T-cell (primary cell): ENCODE results near the gene TSPO. TPM values are rescaled to one million over a fixed set of nuclear protein-coding genes. Genes with fewer than 3 reads are reported as not detected.

ENCODE experiments used
- ATAC-seq, 4 experiments: fragments of 200-7000 bp in 3 of 4; fragments of 150-1000 bp in 1 of 4; cut with Tn5 transposase; replicated peaks in 1 of 4; 1 replicate in 3 of 4; 2 replicates in 1 of 4; pipeline ENCODE4 v1.10.0; 2021; ENCODE audit warnings: moderate library complexity in 3 of 4, mild to moderate bottlenecking in 2 of 4, moderate number of reproducible peaks in 1 of 4
- CTCF ChIA-PET, 2 donors: fragments of 300-600 bp; sonication (Branson Sonifier 250); formaldehyde crosslinking; loops; one replicate each; lab custom pipeline; 2022; ENCODE audit warnings: antibody characterized with exemption in 2 of 2; lab: Charles Lee
- POLR2A ChIA-PET, 2 donors: fragments of 300-600 bp; sonication (Branson Sonifier 250); formaldehyde crosslinking; loops; one replicate each; lab custom pipeline; 2022; ENCODE audit warnings: antibody characterized with exemption in 2 of 2; lab: Charles Lee
- DNase-seq, 35 experiments: peaks; one replicate each; pipeline versions ENCODE4 v3.0.0 to v3.0.0-alpha.2; 2013 to 2023
- H3K27ac ChIP-seq: one replicate; pipeline ENCODE4 v1.5.1; 2013; ENCODE audit warnings: low read length
- H3K27me3 ChIP-seq, 2 experiments: replicated peaks in 1 of 2; 1 replicate in 1 of 2; 2 replicates in 1 of 2; pipeline versions ENCODE4 v1.6.1 to v1.7.0; 2013; ENCODE audit warnings: low read length in 1 of 2, mixed read lengths in 1 of 2; ENCODE audit not compliant: control insufficient read depth in 2 of 2, insufficient read depth in 2 of 2; ENCODE audit errors: extremely low read depth in 1 of 2
- H3K36me3 ChIP-seq, 2 donors: 1 replicate in 1 of 2; 2 replicates in 1 of 2; pipeline versions ENCODE4 v1.6.1 to v1.7.0; 2013; ENCODE audit warnings: low read length in 1 of 2; ENCODE audit not compliant: control insufficient read depth in 2 of 2, insufficient read depth in 1 of 2; ENCODE audit errors: extremely low read depth in 1 of 2
- H3K4me1 ChIP-seq, 2 experiments: 1 replicate in 1 of 2; 2 replicates in 1 of 2; pipeline versions ENCODE4 v1.6.1 to v1.7.0; 2013; ENCODE audit warnings: low read length in 2 of 2, mixed read lengths in 1 of 2; ENCODE audit not compliant: insufficient read depth in 2 of 2, control insufficient read depth in 1 of 2; ENCODE audit errors: extremely low read depth in 1 of 2
- H3K4me3 ChIP-seq, 2 donors: 1 replicate in 1 of 2; 2 replicates in 1 of 2; pipeline versions ENCODE4 v1.5.1 to v1.7.0; 2013; ENCODE audit warnings: mild to moderate bottlenecking in 2 of 2, low read length in 1 of 2, moderate library complexity in 1 of 2; ENCODE audit not compliant: control insufficient read depth in 1 of 2; ENCODE audit errors: extremely low read depth in 1 of 2
- H3K9me3 ChIP-seq: 2 replicates; pipeline ENCODE4 v1.7.0; 2013
- H3K27ac Mint-ChIP-seq, 2 donors: one replicate each; pipeline ENCODE4 v1.8.0; 2020 to 2021; ENCODE audit warnings: mild to moderate bottlenecking in 2 of 2, mixed read lengths in 2 of 2
- H3K27me3 Mint-ChIP-seq, 2 donors: one replicate each; pipeline ENCODE4 v1.8.0; 2021 to 2022; ENCODE audit warnings: mixed read lengths in 2 of 2
- H3K36me3 Mint-ChIP-seq: one replicate; pipeline ENCODE4 v1.8.0; 2021; ENCODE audit warnings: mixed read lengths
- H3K4me1 Mint-ChIP-seq, 3 donors: one replicate each; pipeline ENCODE4 v1.8.0; 2020 to 2022; ENCODE audit warnings: mixed read lengths in 3 of 3, mild to moderate bottlenecking in 1 of 3
- H3K4me3 Mint-ChIP-seq, 3 donors: one replicate each; pipeline ENCODE4 v1.8.0; 2020 to 2022; ENCODE audit warnings: mild to moderate bottlenecking in 3 of 3, mixed read lengths in 3 of 3, moderate library complexity in 3 of 3
- H3K9me3 Mint-ChIP-seq, 3 donors: one replicate each; pipeline ENCODE4 v1.8.0; 2020 to 2022; ENCODE audit warnings: mixed read lengths in 3 of 3
- WGBS: methylation state at CpG from one replicate; pipeline ENCODE4 v1.1.5; 2013; ENCODE audit warnings: missing lambda C conversion rate; ENCODE audit not compliant: insufficient coverage; 5-methylcytosine and 5-hydroxymethylcytosine counted together
- total RNA-seq, 35 experiments: library from RNA in 6 of 35; stranded (reverse) in 6 of 35; fragments of 120-200 nt in 1 of 35; gene quantifications; one replicate each; pipeline versions ENCODE4 v1.2.1 to v1.2.4 and lab custom pipeline; 2013 to 2026

TSPO gene
- total RNA-seq, 5 donors from 2014 or later (not counting 1 experiment from before 2014, with no cell fraction given): 50.2 to 128 (median 101) TPM

DNA sequence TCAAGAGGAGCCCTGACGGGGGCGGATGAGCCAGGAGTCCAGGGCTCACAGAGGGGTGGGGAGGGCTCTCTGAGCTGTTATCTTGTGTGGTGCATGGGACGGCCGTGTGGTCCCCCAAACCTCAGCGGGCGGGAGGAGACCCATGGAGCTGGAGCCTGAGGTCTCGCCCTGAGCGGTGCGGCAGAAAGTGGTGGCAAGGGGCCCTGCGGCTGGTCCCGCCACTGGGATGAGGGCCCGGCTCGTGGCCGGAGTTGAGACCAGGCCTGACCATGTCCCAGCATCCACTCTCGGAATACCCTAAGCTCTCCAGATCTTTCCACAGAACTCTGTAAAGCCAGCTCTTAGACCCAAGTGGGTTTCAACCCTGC is 58.1 kb downstream of the TSPO start:
- Histone ChIP-seq H3K36me3 (no peaks in the 10 kb centered on the region), H3K27ac (no peak overlapping the region), H3K4me1 (peaks cover 0 to 23% of the 10 kb centered on the region in 2 experiments), H3K27me3 (peaks cover 0 to 17% of the 10 kb centered on the region in 2 experiments), H3K9me3 (no peaks in the 10 kb centered on the region), H3K4me3 (no peak overlapping the region)
- Mint-ChIP-seq H3K4me3 (no peak overlapping the region), H3K27me3 (no peaks in the 10 kb centered on the region), H3K27ac (no peak overlapping the region), H3K4me1 (peaks cover 10 to 16% (median 11%) of the 10 kb centered on the region in 3 donors), H3K36me3 (no peaks in the 10 kb centered on the region), H3K9me3 (no peaks in the 10 kb centered on the region)
- DNase-seq (no peak), ATAC-seq (no peak)
- ChIA-PET CTCF (no interaction called here), POLR2A (no interaction called here)
- 88% methylated on average over 12 of the region's 15 CpGs for WGBS

DNA sequence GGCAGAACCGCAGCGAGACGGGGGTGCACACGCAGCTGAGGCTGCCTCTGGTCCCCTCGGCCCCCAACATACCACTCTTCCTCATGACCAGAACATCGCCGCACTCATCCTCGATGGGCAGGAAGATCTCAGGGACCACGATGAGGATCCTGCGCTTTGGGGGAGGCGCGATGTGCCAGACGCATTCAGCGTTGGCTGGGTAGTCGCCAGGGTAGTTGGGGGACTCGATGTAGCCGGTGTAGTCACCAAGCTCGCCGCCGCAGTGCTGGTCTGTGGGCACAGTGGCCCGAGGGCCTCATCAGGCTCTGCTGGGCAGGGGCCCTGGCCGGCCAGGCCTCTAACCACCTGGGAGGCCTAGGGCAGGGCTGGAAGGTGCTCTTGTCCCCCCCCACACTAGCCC is 58.6 kb downstream of the TSPO start:
- Mint-ChIP-seq H3K4me3 (no peak overlapping the region), H3K36me3 (no peaks in the 10 kb centered on the region), H3K27me3 (no peaks in the 10 kb centered on the region), H3K27ac (no peak overlapping the region), H3K4me1 (peaks cover 10 to 16% (median 11%) of the 10 kb centered on the region in 3 donors), H3K9me3 (no peaks in the 10 kb centered on the region)
- H3K4me1 ChIP-seq: peaks cover 0 to 21% of the 10 kb centered on the region in 2 experiments
- WGBS: 86% methylated on average over 17 of the region's 22 CpGs
- CTCF ChIA-PET: no interaction called here
- H3K9me3 ChIP-seq: no peaks in the 10 kb centered on the region
- no peaks in the 10 kb centered on the region for H3K36me3 ChIP-seq
- POLR2A ChIA-PET: no interaction called here
- no peak overlapping the region for H3K4me3 ChIP-seq
- no peak overlapping the region for H3K27ac ChIP-seq
- peaks cover 0 to 17% of the 10 kb centered on the region in 2 experiments for H3K27me3 ChIP-seq
- ATAC-seq: no peak
- DNase-seq: no peak

DNA sequence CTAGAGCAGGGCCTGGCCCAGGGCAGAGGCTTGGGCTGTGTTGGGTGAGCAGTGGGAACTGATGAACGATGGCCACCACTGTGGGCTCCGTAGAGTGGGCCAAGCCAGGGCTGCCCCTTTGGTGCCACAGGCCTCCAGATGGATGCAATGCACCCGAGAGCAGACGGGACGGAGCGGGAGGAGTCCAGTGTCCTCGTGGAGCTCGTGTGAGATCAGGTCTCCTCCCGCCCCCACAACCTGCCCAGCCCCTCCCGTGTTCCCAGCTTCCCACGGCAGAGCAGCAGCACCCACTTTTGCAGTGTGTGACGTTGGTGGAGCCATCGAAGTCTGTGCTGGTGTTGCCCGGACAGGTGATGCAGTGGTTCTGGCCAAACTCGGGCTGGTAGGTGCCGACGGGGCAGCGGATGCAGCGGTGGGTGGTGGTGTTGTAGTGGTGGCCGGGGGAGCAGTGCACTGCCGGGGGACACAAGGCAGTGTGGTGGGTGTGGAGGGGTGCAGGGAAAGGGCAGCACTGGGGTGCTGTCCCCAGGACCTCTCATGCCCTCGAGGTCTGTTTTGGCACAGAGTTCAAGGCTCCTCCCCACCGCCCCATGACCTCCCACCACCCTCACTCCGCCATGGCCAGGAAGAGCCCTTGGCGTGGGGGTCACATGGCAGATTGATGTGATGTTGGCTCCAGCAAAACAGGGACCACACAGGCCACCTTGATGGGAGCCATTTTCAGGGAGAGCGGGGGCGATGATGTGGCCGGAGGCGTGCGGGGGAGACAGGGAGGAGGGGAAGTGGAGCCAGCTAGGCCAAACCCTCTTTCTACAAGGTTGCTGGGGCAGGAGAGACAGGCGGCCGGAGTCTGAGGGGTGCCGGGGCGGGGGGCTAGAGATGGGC is 59.5 kb downstream of the TSPO start:
- no peaks in the 10 kb centered on the region for H3K27me3 Mint-ChIP-seq
- H3K27me3 ChIP-seq: peaks cover 0 to 17% of the 10 kb centered on the region in 2 experiments
- peaks cover 0 to 13% of the 10 kb centered on the region in 2 experiments for H3K4me1 ChIP-seq
- H3K27ac Mint-ChIP-seq: no peak overlapping the region
- WGBS: 82% methylated on average over 20 of the region's 34 CpGs
- ChIA-PET POLR2A (no interaction called here), CTCF (no interaction called here)
- no peak overlapping the region for H3K4me3 Mint-ChIP-seq
- H3K4me3 ChIP-seq: no peak overlapping the region
- no peaks in the 10 kb centered on the region for H3K9me3 ChIP-seq
- H3K27ac ChIP-seq: no peak overlapping the region
- ATAC-seq: no peak
- peaks cover 8 to 14% (median 9%) of the 10 kb centered on the region in 3 donors for H3K4me1 Mint-ChIP-seq
- no peaks in the 10 kb centered on the region for H3K36me3 Mint-ChIP-seq
- DNase-seq: no peak
- no peaks in the 10 kb centered on the region for H3K9me3 Mint-ChIP-seq
- H3K36me3 ChIP-seq: no peaks in the 10 kb centered on the region

DNA sequence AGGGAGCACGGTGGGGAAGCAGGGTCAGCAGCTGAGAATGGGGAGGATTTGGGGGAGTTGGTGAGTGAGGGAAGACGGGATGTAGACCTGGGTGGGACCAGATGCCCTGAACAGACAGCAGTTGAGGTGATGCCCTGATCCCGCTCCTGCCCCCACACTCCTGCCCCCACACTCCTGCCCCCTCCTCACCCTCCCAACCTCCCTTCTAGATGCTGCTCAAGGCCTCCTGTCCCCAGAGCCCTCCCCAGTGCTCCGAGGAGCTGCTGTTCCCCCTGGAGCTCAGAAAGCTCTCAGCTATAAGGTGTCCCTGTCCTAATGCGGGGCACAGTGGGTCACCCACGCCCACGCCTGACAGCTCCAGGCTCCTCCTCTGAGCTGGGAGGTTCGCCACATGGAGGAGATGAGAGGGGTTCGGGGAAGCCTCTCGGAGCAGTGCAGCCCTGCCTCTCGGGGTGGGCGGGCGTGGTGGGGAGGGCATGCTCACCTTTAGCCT is 60.6 kb downstream of the TSPO start:
- ATAC-seq: no peak
- Mint-ChIP-seq H3K4me3 (no peak overlapping the region), H3K27ac (no peak overlapping the region), H3K9me3 (no peaks in the 10 kb centered on the region), H3K4me1 (peaks cover 0 to 5% (median 0%) of the 10 kb centered on the region in 3 donors), H3K36me3 (no peaks in the 10 kb centered on the region), H3K27me3 (no peaks in the 10 kb centered on the region)
- peaks cover 0 to 2% of the 10 kb centered on the region in 2 experiments for H3K4me1 ChIP-seq
- DNase-seq: no peak
- H3K27me3 ChIP-seq: peaks cover 0 to 17% of the 10 kb centered on the region in 2 experiments
- H3K9me3 ChIP-seq: no peaks in the 10 kb centered on the region
- no peak overlapping the region for H3K4me3 ChIP-seq
- no peaks in the 10 kb centered on the region for H3K36me3 ChIP-seq
- WGBS: 85% methylated on average over 12 of the region's 13 CpGs
- no peak overlapping the region for H3K27ac ChIP-seq
- ChIA-PET POLR2A (no interaction called here), CTCF (no interaction called here)

DNA sequence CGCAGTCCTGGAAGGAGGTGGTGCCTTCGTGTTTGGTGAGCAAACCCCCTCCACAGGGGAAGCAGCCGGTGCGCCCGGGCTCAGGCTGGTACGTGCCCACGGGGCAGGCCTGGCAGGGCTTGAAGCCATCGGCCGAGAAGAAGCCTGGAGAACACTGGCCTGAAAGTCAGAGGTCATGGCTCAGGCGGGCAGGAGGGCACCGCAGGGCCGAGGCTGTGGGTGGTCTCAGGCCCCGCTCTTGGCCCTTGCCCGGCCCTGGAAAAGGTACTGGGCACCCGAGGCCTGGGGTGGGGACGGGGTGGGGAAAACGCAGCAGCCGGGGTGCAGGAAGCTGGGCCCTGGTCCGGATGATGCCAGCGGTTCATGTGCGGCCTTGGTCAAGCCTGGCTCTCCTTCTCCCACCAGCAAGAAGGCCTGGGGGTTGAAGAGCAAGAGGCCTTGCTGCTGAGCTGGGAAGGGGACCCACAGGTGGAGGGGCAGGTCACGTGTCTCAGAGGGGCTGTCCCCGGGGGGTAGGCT is 61.1 kb downstream of the TSPO start:
- DNase-seq (no peak), ATAC-seq (no peak)
- ChIA-PET POLR2A (no interaction called here), CTCF (no interaction called here)
- Histone ChIP-seq H3K27ac (no peak overlapping the region), H3K4me1 (no peaks in the 10 kb centered on the region), H3K27me3 (peaks cover 0 to 16% of the 10 kb centered on the region in 2 experiments), H3K9me3 (no peaks in the 10 kb centered on the region), H3K4me3 (no peak overlapping the region), H3K36me3 (no peaks in the 10 kb centered on the region)
- Mint-ChIP-seq H3K9me3 (no peaks in the 10 kb centered on the region), H3K27ac (no peak overlapping the region), H3K27me3 (no peaks in the 10 kb centered on the region), H3K36me3 (no peaks in the 10 kb centered on the region), H3K4me1 (peaks cover 0 to 3% (median 0%) of the 10 kb centered on the region in 3 donors), H3K4me3 (no peak overlapping the region)
- WGBS: 87% methylated on average over 9 of the region's 23 CpGs
